AG09309 (cell line): ENCODE measurements around the gene STMN3.
A peak's percentile ranks its signal among the peaks of the same experiment; 100 is the strongest.

Source experiments
- DNase-seq: peaks from one replicate; pipeline ENCODE4 v3.0.0-alpha.2; 2010; ENCODE audit warnings: low read depth
- H3K4me3 ChIP-seq: 2 replicates; pipeline ENCODE4 v1.5.1; 2011; ENCODE audit warnings: mild to moderate bottlenecking, low read depth, low read length, moderate library complexity; ENCODE audit not compliant: control insufficient read depth
- TF ChIP-seq, protein P1 (sequence below): IDR thresholded peaks from 2 replicates; pipeline ENCODE4 v1.5.1; 2011; ENCODE audit warnings: mild to moderate bottlenecking, low read depth, low read length, inconsistent platforms; ENCODE audit not compliant: insufficient read depth, control insufficient read depth; ENCODE audit errors: missing control alignments

STMN3 gene

GRCh38 chr20:63596423-63596822 lies 56.8 kb downstream of the STMN3 start:
- TF ChIP-seq, protein P1, sequence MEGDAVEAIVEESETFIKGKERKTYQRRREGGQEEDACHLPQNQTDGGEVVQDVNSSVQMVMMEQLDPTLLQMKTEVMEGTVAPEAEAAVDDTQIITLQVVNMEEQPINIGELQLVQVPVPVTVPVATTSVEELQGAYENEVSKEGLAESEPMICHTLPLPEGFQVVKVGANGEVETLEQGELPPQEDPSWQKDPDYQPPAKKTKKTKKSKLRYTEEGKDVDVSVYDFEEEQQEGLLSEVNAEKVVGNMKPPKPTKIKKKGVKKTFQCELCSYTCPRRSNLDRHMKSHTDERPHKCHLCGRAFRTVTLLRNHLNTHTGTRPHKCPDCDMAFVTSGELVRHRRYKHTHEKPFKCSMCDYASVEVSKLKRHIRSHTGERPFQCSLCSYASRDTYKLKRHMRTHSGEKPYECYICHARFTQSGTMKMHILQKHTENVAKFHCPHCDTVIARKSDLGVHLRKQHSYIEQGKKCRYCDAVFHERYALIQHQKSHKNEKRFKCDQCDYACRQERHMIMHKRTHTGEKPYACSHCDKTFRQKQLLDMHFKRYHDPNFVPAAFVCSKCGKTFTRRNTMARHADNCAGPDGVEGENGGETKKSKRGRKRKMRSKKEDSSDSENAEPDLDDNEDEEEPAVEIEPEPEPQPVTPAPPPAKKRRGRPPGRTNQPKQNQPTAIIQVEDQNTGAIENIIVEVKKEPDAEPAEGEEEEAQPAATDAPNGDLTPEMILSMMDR, result no peak
- no peak for DNase-seq
- H3K4me3 ChIP-seq, result no peak overlapping the region

DNA sequence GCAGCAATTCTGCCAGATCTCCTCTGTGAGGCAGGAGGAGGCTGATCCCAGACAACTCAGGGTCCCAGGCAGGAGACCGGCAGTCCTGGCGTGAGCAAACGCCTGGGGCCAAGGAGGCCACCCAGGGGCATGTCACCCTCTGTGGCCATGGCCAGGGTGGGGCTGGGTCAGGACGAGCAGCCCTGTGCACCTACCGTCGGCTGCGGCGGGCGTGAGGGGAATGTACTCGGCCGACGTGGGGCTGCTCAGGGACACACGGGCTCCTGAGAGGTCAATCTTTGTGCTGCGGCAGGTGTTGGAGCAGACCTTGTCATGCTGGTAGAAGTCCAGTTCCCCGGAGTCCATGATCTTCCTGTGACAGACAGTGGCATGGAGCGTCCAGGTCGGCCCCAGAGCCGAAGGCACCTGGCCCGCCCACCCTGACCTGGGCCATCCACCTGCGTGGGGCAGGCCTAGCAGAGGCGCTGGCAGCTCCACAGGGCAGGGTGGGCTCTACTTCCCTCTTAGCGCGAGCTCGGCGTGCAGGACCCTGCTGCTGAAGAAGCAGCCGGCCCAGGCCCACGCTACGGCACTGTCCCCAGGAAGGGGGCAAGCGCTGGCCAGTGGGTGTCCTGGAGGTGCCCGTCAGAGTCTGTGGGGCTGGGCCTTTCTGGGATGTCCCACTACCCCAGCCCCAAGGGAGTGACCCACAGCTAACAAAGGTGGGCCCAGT lies 57.7 kb downstream of the STMN3 start:
- TF ChIP-seq, protein P1, result no peak
- no peak for DNase-seq
- H3K4me3 ChIP-seq, result no peak overlapping the region

GRCh38 chr20:63594043-63594561 lies 59.1 kb downstream of the STMN3 start:
- peak; percentile 57 for DNase-seq
- H3K4me3 ChIP-seq, result no peak overlapping the region
- TF ChIP-seq, protein P1, result no peak

DNA sequence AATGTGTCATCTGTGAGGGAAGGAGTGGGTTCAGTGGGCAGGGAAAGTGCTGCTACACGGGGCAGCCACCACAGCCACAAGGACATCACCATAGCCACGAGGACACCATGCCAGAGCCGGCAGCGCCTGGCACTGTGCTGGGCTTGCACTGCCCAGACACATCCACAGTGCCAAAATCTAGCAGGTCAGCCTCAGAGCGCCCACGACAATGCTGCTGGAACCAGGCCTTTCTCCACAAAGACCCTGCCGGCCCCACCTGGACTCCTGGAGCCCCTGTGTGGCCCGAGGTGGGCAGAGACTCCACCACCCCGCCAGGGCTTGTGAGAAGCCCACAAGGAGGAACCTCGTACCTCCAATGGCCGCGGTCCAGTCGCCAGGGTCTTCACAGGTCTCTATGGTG lies 60.6 kb downstream of the STMN3 start:
- H3K4me3 ChIP-seq, result no peak overlapping the region
- TF ChIP-seq, protein P1, result no peak
- DNase-seq, result no peak

- no peak overlapping the region for H3K4me3 ChIP-seq
- DNase-seq, result no peak
- TF ChIP-seq, protein P1, result no peak
Observed at GRCh38 chr20:63591786-63592355, 61.4 kb downstream of the STMN3 start.

DNA sequence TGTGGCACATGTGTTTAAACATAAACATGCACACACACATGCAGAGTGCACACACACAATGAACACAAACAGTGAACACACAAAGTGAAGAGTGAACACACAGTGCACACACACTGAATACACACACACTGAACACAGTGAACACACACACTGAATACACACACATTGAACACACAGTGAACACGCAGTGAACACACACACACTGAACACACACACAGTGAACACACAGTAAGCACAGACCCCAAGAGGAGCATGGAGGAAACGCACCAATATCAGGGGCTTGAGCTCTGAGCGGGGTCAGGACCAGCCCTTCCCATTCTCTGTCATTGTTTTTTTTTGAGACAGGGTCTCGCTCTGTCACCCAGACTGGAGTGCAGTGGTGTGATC lies 62.1 kb downstream of the STMN3 start:
- DNase-seq, result no peak
- TF ChIP-seq, protein P1, result no peak

More for the DNA sequence above, 62.1 kb downstream of the STMN3 start:
- H3K4me3 ChIP-seq, result no peak overlapping the region
